ENCODE data around the gene RETREG1.

RETREG1 gene

DNA sequence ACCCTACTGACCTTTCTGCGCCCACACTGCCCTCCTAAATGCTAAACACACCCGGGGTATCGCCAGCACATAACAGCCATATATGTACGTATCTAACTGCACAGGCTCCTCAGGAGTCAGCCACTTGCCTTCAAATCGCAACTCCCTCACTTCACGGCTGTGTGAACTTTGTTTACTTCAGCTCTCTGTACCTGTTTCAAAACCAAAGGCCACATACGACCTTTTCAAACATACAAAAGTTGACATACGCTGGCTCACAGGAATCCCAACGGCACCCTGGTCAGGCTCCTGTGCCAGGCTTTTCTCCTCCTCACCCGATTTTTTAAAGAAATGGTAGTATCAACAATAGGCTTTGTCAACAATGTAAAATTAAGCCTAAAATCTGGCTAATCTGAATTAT, 112.2 kb downstream of the RETREG1 start:
- Histone ChIP-seq H3K4me3 (ENCODE audit: low read depth, low read length) (no peak overlapping the region), H3K27ac (no peak overlapping the region), H3K27me3 (ENCODE audit: insufficient read depth, low read depth, severe bottlenecking) (no peaks in the 10 kb centered on the region), H3K9me3 (ENCODE audit: severe bottlenecking) (no peaks in the 10 kb centered on the region), H3K36me3 (no peaks in the 10 kb centered on the region)
- no peak for DNase-seq
- TF ChIP-seq, protein P1, sequence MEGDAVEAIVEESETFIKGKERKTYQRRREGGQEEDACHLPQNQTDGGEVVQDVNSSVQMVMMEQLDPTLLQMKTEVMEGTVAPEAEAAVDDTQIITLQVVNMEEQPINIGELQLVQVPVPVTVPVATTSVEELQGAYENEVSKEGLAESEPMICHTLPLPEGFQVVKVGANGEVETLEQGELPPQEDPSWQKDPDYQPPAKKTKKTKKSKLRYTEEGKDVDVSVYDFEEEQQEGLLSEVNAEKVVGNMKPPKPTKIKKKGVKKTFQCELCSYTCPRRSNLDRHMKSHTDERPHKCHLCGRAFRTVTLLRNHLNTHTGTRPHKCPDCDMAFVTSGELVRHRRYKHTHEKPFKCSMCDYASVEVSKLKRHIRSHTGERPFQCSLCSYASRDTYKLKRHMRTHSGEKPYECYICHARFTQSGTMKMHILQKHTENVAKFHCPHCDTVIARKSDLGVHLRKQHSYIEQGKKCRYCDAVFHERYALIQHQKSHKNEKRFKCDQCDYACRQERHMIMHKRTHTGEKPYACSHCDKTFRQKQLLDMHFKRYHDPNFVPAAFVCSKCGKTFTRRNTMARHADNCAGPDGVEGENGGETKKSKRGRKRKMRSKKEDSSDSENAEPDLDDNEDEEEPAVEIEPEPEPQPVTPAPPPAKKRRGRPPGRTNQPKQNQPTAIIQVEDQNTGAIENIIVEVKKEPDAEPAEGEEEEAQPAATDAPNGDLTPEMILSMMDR (IDR thresholded peaks at IDR 0.05; ENCODE audit: low read depth, low read length), result no peak

DNA sequence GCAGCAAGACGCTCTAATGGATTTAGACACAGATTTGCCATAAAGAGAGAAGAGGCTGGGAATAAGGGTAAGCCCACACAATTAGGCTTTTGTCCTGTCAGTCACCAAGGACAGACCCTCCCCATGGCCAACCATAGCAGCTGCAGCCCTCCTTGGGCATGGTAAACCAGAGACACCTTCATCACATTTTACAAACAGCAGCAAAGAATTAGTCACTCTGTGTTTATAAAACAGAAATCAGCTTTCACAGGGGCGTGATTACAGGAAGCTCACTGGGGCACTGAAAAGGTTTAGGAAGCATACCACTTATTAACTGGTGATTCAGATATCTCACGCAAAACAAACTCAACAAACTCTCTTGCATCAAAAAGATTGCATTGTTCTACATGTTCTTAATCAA, 113.9 kb downstream of the RETREG1 start:
- no peak overlapping the region for H3K27ac ChIP-seq

DNA sequence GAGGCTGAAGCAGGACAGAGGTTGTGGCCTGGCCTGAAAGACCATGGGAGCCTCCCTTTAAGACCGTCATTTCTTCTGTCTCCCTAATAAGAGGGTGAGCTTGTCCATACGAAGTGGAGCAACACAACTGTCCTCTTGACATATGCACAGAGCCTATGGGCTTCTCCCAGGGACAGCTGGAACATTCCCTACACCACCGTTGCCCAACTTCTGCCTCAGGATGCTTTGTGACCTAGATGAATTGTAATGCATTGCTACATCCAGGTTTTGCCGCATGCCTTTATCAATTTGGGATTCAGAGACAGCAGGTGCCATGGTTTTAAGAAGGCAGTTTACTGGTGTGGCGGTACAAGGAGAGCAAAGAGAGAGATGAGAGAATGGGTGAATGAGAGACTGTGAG, 116.8 kb downstream of the RETREG1 start:
- H3K9me3 ChIP-seq (ENCODE audit: severe bottlenecking), result peaks cover 6% of the 10 kb centered on the region
- H3K4me3 ChIP-seq (ENCODE audit: low read depth, low read length), result no peak overlapping the region
- H3K27me3 ChIP-seq (ENCODE audit: insufficient read depth, low read depth, severe bottlenecking), result no peaks in the 10 kb centered on the region
- no peak for DNase-seq
- TF ChIP-seq, protein P1 (IDR thresholded peaks at IDR 0.05; ENCODE audit: low read depth, low read length), result no peak
- H3K27ac ChIP-seq, result no peak overlapping the region
- H3K36me3 ChIP-seq, result no peaks in the 10 kb centered on the region

More for the DNA sequence above, 113.9 kb downstream of the RETREG1 start:
- Histone ChIP-seq H3K4me3 (ENCODE audit: low read depth, low read length) (no peak overlapping the region), H3K9me3 (ENCODE audit: severe bottlenecking) (no peaks in the 10 kb centered on the region), H3K36me3 (no peaks in the 10 kb centered on the region), H3K27me3 (ENCODE audit: insufficient read depth, low read depth, severe bottlenecking) (no peaks in the 10 kb centered on the region)
- TF ChIP-seq, protein P1 (IDR thresholded peaks at IDR 0.05; ENCODE audit: low read depth, low read length), result no peak
- no peak for DNase-seq

DNA sequence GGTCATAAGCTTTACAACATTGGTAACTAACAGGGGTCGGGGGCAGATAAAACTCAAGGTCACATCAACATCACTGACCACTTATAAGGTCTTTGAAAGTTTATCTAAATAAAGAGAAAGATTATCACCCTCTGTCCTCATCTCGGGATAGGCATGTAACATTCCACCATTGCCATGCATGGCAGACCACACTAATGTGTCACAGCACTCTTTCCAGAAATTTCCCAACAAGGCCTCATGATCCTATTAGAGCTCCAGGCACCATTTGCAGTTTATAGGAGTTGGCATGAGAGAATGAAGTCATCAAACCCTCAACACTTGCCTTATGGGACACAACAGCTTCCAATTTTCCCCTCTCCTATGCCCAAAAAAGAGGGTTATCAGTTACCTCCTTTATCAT, 119.3 kb downstream of the RETREG1 start:
- Histone ChIP-seq H3K27me3 (ENCODE audit: insufficient read depth, low read depth, severe bottlenecking) (no peaks in the 10 kb centered on the region), H3K36me3 (no peaks in the 10 kb centered on the region), H3K4me3 (ENCODE audit: low read depth, low read length) (no peak overlapping the region), H3K9me3 (ENCODE audit: severe bottlenecking) (peaks cover 8% of the 10 kb centered on the region), H3K27ac (no peak overlapping the region)
- DNase-seq, result no peak
- TF ChIP-seq, protein P1 (IDR thresholded peaks at IDR 0.05; ENCODE audit: low read depth, low read length), result no peak

DNA sequence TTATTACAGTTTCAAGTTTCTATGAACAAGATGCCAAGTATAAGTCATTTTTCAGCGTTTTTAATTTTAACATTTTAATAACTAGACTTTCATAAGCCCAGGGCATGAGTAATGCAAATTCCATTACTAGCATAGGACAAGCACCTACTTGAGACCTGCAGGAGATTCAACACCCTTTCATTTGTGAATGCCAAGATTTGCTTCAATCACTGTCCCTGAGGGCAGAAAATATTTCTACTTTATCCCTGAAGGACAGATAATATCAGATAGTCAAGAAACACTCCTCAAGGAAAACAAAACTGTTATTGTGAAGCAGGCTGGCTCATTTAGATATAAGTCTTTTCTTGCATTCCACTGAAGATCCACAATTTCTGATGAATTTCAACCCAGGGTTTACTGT, 123.5 kb downstream of the RETREG1 start:
- H3K4me3 ChIP-seq (ENCODE audit: low read depth, low read length), result no peak overlapping the region

More for the DNA sequence above, 123.5 kb downstream of the RETREG1 start:
- Histone ChIP-seq H3K36me3 (no peaks in the 10 kb centered on the region), H3K9me3 (ENCODE audit: severe bottlenecking) (peaks cover 8% of the 10 kb centered on the region), H3K27ac (no peak overlapping the region), H3K27me3 (ENCODE audit: insufficient read depth, low read depth, severe bottlenecking) (no peaks in the 10 kb centered on the region)
- TF ChIP-seq, protein P1 (IDR thresholded peaks at IDR 0.05; ENCODE audit: low read depth, low read length), result no peak
- DNase-seq, result no peak

Data from WERI-Rb-1 (cell line).